Measurements from ENCODE around the gene RNF19B.

DNA sequence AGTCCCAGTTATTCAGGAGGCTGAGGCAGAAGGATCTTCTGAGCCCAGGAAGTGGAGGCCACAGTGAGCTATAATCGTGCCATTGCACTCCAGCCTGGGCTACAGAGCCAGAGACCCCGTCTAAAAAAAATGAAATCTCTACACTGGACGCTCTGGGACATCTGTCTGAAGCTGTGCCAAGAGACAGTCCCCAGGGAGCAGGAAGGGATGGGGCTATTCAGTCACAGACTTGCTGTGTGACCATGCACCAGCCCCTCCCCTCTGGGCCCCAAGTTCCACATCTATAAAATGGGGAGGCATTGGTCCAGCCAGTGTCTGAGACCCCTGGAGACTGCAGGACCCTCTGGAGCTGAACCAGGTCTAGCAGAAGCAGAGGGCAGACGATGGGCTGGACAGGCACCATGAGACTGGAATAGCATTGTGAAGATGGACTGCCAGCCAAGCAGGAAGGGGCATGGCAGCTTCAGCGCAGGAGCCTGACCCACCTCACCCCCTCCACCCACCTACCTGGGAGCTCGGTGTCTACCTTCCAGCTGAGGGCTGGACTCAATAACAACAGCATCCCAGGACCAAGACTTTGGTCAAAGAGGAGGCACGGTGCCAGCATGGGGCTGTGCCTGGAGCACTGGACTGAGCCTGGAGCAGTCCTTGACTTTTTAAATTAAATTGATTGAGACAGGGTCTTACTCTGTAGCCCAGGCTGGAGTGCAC lies 64.9 kb downstream of the RNF19B start:
- TF ChIP-seq, protein P1, sequence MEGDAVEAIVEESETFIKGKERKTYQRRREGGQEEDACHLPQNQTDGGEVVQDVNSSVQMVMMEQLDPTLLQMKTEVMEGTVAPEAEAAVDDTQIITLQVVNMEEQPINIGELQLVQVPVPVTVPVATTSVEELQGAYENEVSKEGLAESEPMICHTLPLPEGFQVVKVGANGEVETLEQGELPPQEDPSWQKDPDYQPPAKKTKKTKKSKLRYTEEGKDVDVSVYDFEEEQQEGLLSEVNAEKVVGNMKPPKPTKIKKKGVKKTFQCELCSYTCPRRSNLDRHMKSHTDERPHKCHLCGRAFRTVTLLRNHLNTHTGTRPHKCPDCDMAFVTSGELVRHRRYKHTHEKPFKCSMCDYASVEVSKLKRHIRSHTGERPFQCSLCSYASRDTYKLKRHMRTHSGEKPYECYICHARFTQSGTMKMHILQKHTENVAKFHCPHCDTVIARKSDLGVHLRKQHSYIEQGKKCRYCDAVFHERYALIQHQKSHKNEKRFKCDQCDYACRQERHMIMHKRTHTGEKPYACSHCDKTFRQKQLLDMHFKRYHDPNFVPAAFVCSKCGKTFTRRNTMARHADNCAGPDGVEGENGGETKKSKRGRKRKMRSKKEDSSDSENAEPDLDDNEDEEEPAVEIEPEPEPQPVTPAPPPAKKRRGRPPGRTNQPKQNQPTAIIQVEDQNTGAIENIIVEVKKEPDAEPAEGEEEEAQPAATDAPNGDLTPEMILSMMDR (IDR thresholded peaks at IDR 0.05), result no peak
- TF ChIP-seq POLR2AphosphoS5 (IDR thresholded peaks at IDR 0.05; ENCODE audit: insufficient read depth in 1 of 2, low read depth in 1 of 2) (no peak), POLR2A (IDR thresholded peaks at IDR 0.05) (no peak)

Measured in vagina (tissue), 2 donors.